Dedifferentiated amniotic fluid mesenchymal stem cell (primary cell): ENCODE data around the gene REX1BD.

ENCODE experiments used
- DNase-seq: peaks from one replicate; pipeline ENCODE4 v3.0.0-alpha.2; 2016; ENCODE audit errors: extremely low spot score

Gene REX1BD

DNA sequence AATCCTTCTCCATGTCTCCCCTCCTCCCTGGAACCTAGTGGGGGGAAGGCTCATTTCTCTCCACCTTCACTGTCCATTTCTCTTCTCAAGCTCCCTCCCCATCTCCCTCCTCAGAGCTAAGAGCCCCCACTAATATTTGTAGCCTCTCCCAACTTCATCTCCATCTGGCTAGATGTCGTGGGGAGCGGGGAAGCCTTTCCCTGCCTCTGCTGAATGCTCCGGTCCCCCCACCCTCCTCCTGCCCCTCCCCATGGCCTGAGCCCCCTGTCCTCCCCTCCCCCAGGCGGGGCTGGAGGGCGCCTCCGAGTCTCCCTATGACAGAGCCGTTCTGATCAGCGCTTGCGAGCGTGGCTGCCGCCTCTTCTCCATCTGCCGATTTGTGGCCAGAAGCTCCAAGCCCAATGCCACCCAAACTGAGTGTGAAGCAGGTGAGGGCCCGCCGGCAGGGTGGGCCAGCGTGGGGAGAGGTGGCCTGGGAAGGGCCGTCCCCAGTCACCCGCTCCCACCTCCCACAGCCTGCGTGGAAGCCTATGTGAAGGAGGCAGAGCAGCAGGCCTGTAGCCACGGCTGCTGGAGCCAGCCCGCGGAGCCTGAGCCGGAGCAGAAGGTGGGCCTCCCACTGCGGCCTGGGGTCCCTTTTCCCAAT lies 25.1 kb downstream of the REX1BD start:
- DNase-seq = no peak

DNA sequence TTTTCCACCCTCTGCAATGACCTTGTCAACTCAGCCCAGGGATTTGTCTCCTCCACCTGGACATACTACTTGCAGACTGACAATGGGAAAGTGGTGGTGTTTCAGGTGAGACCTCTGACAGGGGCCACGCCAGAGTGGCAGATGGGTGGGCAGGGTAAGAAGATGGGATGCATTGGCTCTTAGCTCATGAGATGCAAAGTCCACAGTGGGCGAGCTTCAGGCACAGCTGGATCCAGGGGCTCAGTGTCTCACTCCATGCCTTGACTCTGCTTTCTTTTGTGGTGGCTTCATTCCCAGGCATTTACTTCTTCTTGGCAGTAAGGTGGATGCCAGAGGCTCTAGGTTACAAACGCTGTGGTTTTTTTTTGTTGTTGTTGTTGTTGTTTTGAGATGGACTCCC lies 27.4 kb downstream of the REX1BD start:
- no peak for DNase-seq

DNA sequence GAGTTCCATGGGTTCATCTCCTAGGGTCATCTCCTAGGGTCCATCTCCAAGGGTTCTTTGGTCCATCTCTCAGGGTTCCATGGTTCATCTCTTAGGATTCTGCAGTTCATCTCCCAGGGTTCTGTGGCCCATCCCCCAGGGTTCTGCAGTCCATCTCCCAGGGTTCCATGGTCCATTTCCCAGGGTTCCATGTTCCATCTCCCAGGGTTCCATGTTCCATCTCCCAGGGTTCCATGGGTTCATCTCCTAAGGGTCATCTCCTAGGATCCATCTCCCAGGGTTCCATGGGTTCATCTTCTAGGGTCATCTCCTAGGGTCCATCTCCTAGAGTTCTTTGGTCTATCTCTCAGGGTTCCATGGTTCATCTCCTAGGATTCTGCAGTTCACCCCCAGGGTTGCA lies 29.0 kb downstream of the REX1BD start:
- no peak for DNase-seq

DNA sequence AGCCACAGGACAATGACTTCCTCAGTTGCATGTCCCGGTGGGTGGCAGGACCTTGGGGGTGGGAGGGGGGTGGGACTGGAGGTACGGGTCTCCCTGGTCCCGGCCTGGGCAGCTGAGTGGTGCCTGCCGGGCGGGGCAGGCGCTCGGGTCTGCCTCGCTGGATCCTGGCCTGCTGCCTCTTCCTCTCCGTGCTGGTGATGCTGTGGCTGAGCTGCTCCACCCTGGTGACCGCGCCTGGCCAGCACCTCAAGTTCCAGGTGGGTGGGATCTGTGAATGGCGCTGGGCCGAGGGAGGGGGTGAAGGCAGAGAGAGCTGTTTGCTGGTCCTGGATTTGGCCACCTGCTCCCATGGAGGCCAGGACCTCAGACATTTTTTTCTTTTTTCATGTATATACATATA lies 29.6 kb downstream of the REX1BD start:
- DNase-seq = no peak

DNA sequence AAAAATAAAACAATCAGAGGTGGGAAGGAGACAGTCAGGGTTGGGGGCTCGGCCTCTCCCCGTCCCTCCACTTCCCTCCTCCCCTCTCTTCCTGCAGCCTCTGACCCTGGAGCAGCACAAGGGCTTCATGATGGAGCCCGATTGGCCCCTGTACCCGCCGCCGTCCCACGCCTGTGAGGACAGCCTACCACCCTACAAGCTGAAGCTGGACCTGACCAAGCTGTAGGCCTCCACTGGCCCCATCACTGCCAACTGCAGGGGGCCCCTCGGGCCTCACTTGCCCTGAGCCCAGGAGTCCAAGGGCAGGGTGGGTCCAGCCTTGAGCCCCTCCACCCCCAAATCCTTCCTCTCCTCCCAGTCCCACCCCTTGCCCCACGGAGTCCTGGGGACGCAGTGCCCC lies 31.7 kb downstream of the REX1BD start:
- DNase-seq = no peak

DNA sequence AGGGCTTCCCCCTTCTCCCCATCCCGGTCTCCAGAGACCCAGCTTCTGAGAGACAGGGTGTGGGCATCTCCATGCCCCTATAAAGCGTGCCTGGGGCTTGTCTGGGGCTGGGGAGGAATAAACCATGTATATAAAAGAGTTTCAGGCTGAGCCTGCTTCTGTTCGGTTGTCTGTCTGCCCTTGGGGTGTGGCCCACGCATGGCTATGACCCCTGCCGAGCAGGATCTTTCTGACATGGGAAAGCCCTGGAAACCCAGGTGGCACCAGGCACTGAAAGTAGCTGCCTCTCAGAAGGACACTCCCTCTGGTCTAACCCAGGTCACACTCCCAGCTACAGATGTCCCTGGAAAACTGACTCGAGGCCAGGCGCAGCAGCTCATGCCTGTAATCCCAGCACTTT lies 32.3 kb downstream of the REX1BD start:
- DNase-seq = no peak

DNA sequence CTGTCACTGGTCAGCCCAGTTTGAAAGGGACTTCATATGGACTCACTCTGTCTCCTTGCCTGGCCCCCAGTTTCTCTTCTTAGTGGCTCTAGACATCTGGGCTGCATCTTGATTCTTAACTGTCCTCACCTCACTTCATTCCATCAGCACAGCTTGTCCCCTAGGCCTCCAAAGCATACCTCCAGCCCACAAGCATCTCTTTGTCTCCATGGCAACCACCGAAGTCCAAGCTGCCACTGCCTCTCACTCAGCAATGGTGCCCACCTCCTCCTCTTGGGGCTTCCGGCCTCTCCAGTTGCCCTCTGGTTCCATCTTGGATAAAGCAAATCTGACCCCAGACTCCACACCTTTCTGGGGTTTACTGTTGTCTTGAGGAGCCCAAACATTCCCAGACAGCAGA lies 38.3 kb downstream of the REX1BD start:
- no peak for DNase-seq

DNA sequence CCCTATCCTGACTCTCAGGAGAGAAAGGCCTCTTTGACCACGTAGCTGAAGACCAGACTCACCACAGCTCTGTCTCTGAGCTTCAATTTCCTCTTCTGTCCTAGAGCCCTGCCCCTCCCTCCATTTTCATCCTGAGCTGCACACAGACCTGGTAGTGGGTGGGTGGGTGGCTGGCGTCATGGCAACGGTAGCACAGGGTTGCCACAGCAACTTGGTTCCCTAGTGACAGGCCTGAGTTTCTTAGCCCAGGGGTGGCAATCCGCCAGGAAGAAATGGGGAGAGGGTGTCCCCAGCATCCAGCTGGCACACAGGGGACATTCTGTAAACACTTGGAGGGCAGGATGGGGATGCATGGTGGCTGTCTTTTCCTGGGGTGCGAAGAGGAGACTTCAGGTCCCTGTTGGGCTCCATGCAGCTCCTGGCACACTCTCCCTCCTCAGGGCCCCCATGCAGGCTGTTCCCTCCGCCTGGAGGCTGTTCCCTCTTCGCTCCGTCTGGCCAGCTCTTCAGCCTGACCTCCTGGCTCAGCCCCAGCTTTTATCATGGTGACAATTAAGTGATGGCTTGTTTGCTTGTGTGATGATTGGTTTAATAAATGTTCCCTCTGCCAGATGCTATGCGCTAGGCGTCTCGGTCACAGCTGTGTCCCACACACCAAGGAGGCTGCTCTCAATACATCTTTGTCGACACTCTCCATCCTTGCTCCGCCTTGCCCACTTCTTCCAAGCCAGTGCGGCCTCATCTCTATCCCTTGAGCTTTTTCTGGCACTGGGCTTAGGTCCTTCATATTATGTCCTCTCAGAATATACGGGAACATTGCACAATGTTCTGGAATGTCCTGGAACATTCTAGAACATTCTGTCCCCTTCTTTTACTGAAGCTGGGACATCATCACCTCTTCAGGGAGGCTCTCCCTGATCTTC lies 40.8 kb downstream of the REX1BD start:
- DNase-seq = no peak

DNA sequence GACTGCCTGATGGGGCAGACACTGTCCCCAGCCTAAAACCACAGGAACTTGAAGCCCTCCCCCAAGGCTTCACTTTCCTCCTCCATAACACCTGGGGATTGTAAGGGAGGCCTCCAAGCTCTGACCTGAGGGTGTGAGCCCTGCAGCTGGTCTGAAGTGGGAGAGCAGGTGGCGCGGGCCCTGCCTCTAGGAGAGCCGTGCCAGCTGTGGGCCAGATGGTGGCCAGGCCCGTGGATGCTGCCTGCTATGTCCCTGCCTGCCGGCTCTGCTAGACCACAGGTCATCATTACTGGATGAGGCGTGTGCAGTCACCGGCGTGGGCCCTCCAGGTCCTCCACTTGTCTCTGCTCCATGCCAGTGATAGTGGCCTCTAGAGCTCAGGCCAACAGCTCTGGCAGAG lies 44.7 kb downstream of the REX1BD start:
- DNase-seq = no peak

DNA sequence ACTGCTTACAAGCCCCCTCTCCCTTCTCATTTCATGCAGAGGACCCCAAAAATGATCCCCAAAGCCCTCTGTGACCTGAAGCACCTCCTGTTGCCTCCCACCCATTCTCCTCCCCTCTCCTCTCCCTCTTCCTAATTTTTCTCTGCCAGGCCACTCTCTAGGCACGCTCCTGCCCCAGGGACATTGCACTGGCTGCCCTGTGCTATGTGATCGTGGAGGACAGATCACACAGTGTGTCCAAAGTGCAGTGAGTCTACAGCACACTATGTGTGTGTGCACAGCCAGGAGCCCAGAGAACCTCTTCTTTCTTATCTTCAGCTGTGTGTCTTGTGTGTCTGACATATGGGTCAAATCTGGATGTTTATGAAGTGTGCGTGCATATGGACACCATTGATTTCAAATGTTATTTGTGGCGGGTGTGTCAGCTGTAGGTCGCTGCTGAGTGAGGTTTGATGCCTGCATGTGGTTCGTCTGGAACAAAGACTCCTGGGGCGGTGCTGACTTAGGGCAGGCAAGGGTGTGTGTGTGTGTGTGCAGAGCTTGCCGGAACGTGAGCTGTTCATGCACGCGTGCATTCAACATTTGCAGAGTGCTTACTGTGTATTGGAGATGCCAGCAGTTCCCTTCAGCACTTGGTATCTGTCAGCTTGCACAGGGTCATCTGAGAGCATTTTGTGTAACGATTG lies 46.2 kb downstream of the REX1BD start:
- DNase-seq = no peak

DNA sequence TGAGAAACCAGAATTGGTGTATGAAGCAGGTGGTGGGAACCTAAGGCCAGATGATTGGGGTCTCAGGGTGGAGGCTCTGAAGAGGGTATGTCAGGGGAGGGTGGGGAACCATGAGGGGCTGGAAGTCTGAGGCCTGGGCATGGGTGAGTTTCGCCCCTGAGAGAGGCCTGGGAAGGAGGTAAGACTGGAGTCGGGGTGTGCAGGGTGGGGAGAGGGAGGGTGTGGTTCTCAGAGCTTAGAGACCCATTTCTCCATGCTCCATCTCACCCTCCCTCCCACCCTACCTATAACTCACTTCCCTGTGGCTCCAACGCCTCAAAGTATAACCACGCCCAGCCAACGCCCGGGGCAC lies 47.2 kb downstream of the REX1BD start:
- DNase-seq = no peak

DNA sequence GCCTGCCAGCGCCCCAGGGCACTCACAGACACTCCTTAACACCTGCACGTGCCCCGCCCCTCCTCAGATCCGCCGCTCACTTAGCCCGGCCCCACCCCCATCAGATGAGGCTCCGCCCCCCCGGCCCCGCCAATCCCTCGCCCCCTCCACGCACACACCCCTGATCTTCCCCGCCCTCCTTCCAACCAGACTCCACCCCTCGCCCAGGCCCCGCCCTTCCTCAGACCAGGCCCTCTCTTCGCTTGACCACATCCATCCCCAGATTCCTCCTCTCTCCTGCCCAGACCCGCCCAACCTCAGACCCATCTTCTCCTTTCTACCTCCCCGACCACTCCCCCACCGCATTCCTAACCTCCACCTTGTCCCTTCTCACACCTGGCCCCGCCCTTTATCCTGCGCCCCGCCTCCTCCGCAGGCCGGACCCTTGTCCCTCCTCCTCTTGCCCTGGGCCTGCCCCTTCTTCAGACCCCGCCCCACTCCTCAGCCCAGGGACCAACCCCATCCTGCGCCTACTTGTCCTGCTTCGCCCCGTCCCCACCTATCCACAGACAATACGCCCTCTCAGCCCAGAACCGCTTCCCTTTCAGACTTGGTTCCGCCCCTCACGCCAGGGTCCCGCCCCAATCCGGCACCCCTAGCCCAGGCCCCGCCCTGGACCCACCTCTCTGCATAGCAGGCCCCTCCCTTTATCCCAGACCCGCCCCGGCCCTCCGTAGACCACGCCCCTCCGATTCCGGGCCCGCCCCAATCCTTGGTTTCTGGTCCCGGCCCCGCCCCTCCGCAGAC lies 47.8 kb downstream of the REX1BD start:
- peak; percentile 91 for DNase-seq

DNA sequence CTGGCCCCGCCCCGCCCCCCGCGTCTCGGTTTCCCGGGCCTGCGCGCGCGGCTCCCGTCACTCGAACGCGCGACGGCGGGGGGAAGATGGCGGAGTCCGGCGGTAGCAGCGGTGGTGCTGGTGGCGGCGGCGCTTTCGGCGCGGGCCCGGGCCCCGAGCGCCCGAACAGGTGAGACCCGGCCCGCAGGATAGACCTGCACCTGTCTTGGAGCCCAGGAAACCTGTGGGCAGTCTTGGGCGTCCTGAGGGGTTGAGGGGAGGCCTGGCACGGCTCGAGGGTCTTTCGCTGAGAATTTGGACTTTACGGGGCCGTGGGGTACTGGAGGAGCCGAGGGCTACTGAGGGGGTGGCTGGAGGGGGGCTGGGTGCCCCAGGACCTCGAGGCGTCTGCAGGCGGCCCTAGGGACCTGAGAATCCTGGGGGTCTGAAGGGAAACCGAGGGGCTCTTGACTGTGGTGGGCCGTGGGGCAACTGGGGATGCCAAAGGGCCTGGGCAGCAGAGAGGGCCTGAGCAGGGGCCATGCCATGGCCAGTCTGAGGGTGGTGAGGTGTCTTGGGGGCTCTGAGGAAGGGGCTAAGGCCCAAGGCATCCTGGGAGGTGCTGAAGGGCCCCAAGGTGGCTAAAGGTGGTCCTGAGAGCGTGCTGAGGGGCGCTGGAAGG lies 48.5 kb downstream of the REX1BD start, which contains the start of gene KLHL26:
Gene KLHL26 (plus strand): TSS at position 60 of the 661 bp plus-strand sequence. CDS start 27 bp downstream, at position 87.
- DNase-seq = no peak

DNA sequence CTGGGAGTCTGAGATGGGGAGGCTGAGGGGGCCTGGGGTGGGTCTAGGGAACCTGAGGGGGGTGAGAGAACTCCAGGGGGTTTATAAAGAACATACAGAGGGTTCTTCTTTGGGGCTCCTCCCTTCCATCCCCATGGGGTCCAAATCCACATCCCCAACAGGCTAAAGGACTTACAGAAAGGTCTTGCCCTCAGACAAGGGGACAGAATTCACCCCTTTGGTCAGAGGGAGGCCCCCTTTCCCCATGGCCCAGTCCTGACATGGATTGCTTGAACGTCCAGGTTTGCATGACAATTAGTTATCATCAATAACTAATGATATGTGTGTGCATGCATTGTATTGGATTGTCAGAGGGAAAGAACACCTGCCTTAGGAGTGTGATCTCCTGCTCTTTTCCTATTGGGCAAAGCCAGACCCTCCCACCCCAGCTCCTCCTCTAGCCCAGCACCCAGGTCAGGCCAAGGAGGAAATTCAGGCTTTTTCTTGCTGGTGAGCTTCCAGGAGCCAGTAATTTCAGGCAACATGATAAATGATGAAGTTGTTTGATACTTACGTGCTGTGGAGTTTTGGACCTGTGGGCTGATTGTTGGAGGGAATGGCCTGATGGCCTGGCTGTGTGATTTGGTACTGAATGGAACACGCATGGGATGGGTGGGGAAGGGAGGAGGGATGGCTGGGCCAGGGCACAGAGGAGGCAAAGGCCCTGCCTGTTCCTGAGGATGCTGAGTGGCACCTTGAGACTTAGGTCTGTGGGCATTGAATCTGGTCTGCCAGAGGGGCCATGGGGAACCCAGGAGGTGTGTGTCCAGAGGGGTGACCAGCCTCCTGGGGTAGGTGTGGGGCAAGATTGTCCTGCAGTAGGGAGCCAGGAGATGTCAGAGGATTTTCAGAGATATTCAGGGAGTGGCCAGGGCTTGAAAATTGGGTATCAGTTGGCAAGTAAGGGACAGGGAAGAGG lies 49.4 kb downstream of the REX1BD start:
- no peak for DNase-seq

DNA sequence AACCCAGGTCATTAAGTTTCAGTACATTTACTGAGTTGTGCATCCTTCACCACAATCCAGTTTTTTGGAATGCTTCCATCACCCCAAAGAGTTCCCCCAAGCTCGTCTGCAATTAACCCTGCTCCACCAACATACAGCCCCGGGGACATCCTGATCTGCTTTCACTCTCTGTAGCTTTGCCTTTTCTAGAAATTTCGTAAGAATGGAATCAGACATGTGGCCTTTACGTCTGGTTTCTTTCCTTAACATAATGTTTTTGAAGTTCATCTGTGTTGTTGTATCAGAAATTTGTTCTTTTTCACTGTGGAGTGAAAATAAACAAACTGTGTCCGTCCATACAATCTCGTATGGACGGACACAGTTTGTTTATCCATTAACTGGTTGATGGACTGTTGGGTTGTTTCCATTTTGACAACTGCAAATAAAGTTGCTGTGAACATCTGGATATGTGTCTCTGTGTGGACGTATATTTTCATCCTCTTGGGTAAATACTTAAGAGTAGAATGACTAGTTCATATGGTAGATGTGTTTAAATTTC lies 51.2 kb downstream of the REX1BD start:
- DNase-seq = no peak
